ENCODE data around the gene ZFP1. TPM values are rescaled to one million over a fixed set of nuclear protein-coding genes. Genes with fewer than 3 reads are reported as not detected.

Gene ZFP1
- total RNA-seq, 4 donors from 2014 or later = 9.8 to 18.4 (median 15.4) TPM

DNA sequence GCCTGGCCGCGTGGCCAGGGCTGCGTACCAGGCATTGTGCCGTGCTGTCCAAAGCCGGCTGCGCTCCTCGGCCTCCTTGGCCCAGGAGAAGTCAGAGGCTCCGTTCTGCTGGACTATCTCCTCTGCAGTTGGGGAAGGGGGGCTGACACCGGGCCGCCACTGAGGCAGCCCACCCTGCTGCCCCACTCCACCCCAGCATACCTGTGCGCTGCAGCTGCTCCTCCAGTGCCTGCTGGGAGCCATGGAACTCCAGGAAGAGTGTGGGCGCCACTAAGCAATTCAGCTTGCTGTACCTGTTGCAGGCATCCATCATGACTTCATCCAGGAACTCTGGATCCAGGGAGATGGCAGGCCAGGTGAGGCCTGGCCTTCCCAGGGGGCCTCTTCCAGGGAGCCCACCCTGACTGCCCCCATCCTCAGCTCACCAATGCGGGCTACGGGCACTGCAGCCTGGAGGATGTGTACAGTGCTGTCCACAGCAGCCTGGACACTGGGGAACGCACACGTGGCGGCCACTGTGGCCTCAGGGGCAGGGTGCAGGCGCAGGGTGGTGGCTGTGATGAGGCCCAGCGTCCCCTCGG, 34.7 kb upstream of the ZFP1 start:
- ATAC-seq = no peak
- Histone ChIP-seq H3K36me3 (peaks cover 0 to 10% of the 10 kb centered on the region in 2 donors), H3K4me1 (peaks cover 7 to 71% (median 36%) of the 10 kb centered on the region in 3 donors), H3K27me3 (no peaks in the 10 kb centered on the region), H3K4me3 (no peak overlapping the region), H3K9me3 (no peaks in the 10 kb centered on the region), H3K27ac (no peak overlapping the region)
- no peak for TF ChIP-seq POLR2AphosphoS5 (IDR thresholded peaks at IDR 0.05)
- WGBS, 2 donors (ENCODE audit: low coverage in 1 of 2) = no CpG with 5 or more reads among the region's 20 CpGs

DNA sequence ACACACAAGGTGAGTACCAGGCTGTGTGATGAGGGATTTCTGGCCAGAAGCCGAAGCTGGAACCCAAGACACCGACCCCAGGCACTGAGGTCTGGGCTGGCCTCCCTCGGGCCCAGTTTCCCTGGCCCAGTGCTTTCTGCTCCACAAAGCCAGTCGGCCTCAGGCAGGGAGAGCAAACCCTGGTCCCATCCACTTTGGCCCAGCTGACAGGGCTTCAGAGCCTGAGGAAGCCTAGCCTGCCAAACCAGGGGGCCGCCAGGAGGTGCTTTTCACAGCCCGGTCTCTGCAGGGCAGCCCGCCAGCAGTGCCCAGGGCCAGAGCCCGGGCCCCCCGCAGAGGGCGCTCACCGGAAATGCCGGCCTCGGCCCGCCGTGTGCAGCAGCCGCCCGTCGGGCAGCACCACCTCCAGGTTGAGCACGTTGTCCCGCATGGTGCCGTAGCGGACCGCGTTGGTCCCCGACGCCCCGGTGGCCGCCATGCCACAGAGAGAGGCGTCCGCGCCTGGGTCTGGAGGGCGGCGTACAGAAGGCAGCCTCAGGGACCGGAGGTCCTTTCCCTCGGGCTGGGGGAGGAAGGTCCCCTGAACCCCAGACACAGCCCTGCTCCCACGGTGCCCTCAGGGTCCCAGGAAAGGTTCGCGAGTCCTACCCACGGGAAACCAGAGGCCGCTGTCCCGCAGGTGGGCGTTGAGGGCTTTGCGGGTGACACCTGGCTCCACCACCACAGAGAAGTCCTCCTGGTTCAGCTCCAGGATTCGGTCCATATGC, 34.0 kb upstream of the ZFP1 start:
- Histone ChIP-seq H3K27ac (no peak overlapping the region), H3K4me1 (peaks cover 3 to 64% (median 29%) of the 10 kb centered on the region in 3 donors), H3K27me3 (no peaks in the 10 kb centered on the region), H3K36me3 (peaks cover 0 to 10% of the 10 kb centered on the region in 2 donors), H3K4me3 (no peak overlapping the region), H3K9me3 (no peaks in the 10 kb centered on the region)
- TF ChIP-seq EP300 (IDR thresholded peaks at IDR 0.05) (no peak), POLR2AphosphoS5 (IDR thresholded peaks at IDR 0.05) (no peak), POLR2A (IDR thresholded peaks at IDR 0.05) (no peak)
- TF ChIP-seq, protein P1, sequence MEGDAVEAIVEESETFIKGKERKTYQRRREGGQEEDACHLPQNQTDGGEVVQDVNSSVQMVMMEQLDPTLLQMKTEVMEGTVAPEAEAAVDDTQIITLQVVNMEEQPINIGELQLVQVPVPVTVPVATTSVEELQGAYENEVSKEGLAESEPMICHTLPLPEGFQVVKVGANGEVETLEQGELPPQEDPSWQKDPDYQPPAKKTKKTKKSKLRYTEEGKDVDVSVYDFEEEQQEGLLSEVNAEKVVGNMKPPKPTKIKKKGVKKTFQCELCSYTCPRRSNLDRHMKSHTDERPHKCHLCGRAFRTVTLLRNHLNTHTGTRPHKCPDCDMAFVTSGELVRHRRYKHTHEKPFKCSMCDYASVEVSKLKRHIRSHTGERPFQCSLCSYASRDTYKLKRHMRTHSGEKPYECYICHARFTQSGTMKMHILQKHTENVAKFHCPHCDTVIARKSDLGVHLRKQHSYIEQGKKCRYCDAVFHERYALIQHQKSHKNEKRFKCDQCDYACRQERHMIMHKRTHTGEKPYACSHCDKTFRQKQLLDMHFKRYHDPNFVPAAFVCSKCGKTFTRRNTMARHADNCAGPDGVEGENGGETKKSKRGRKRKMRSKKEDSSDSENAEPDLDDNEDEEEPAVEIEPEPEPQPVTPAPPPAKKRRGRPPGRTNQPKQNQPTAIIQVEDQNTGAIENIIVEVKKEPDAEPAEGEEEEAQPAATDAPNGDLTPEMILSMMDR (IDR thresholded peaks at IDR 0.05) = no peak
- 89% methylated on average over 7 of the region's 44 CpGs; no CpG with 5 or more reads in 1 of the 2 donors for WGBS, 2 donors (ENCODE audit: low coverage in 1 of 2)
- no peak for ATAC-seq

DNA sequence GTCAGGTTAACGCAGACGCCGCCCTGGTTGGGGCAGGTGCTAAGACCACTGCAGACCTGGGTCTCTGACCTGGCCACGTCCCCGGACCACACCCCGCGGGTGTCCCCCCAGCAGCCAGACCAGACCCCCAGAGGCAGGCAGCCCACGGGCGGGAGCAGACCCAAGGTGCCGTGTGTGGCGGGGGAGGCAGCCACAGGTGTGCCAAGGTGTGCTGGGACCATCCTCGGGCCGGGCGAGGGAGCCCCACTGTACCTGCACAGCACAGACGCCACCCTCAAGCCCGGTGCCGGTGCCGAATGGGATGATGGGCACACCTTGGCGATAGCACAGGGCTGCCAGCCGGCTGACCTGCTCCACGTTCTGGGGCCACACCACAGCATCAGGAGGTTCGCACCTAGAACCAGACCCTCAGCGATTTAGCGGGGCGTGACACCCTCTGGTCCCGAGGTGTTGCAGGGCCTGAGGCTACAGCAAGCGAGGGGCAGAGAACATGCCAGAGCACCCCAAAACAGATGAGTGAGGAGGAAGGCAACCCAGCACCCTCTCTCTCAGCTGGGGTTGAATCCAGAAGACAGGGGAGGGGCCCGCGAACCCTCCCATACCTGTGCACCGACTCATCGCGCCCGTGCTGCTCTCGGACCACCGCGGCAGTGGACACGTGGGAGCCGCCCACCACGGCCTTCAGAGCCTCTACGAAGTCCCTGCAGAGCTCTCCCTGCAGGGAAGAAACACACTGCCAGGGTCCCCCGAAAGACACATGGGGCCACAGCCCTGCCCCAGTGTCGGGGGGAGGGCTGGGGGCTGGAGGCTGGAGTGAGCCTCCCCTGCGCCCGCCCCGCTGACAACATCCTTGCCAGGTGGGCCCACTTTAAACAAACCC, 33.1 kb upstream of the ZFP1 start:
- no peaks in the 10 kb centered on the region for H3K9me3 ChIP-seq
- no peak for ATAC-seq
- H3K4me3 ChIP-seq = peak overlapping the region in 1 of 2 donors; percentile 61
- H3K27me3 ChIP-seq = no peaks in the 10 kb centered on the region
- no peak overlapping the region for H3K27ac ChIP-seq
- TF ChIP-seq, protein P1 (IDR thresholded peaks at IDR 0.05) = no peak
- no peak for TF ChIP-seq POLR2AphosphoS5 (IDR thresholded peaks at IDR 0.05)
- no peak for TF ChIP-seq EP300 (IDR thresholded peaks at IDR 0.05)
- TF ChIP-seq POLR2A (IDR thresholded peaks at IDR 0.05) = no peak
- peaks cover 0 to 55% (median 20%) of the 10 kb centered on the region in 3 donors for H3K4me1 ChIP-seq
- 59 to 100% methylated on average over 1 to 4 of the region's 45 CpGs for WGBS, 2 donors (ENCODE audit: low coverage in 1 of 2)
- peaks cover 0 to 10% of the 10 kb centered on the region in 2 donors for H3K36me3 ChIP-seq

DNA sequence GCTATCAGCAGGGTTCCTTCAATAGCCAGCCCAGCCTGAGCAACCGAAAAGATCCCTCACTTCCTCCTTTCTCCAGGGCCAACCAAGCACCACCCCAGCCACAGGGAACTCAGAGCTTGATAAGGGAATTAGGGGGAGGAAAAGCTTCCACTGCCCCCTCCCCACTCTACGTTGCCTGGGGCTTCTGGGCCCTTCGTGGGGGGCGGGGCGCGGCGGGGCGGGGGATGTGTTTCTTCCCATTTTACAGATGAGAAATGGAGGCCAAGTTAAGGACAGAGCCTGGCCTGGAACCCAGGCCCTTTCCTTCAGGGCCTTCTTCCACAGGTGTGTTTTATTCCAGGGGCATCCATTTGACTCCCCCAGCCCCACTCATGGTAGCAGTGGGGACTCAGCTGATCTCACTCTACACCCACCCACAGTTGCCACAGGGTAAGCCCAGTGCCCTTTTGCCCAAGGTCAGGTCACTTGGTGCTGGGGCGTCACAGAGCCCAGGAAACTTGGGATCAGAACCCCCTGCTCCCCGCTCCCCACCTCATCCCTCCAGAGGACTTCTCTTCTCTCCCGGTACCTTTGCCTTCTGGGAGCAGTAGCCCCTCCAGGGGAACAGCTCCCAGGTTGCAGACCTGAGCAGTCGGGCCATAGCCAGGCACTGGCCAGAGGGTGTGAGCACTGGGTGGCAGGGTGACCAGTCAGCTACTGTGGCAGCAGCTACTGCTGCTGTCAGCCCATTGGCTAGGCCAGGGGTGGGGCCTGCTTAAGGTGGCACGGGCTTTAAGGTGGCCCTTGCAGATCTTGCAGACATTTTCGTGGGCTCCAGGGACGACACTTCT, 32.0 kb upstream of the ZFP1 start, which contains the start of gene LDHD:
Gene LDHD, minus strand, starts transcription at position 700 of the 830 bp plus-strand sequence. Its CDS starts 60 bp downstream, at position 640.
- ATAC-seq = peak; percentile 98
- Histone ChIP-seq H3K9me3 (peaks cover 0 to 3% (median 0%) of the 10 kb centered on the region in 3 donors), H3K27ac (peak within 1 kb of the TSS in 3 of 4 donors; percentile 39 to 77 (median 70)), H3K36me3 (peaks cover 0 to 10% of the 10 kb centered on the region in 2 donors), H3K4me3 (peak within 1 kb of the TSS; percentile 42 to 61), H3K4me1 (peaks cover 0 to 44% (median 11%) of the 10 kb centered on the region in 3 donors), H3K27me3 (no peaks in the 10 kb centered on the region)
- WGBS, 2 donors (ENCODE audit: low coverage in 1 of 2) = 38 to 57% methylated on average over 2 to 3 of the region's 15 CpGs
- TF ChIP-seq, protein P1 (IDR thresholded peaks at IDR 0.05) = no peak
- TF ChIP-seq POLR2AphosphoS5 (IDR thresholded peaks at IDR 0.05) = peak; percentile 86
- no peak for TF ChIP-seq EP300 (IDR thresholded peaks at IDR 0.05)
- peak; percentile 62 to 75 for TF ChIP-seq POLR2A (IDR thresholded peaks at IDR 0.05)
